H1 (cell line): ENCODE measurements around the gene ANKS1B.

Experiments used
- BRCA1 ChIP-seq: IDR thresholded peaks from 2 replicates; pipeline ENCODE4 v1.6.1; 2012; ENCODE audit warnings: low read depth, low read length, improper control_type of control experiment
- CBX8 ChIP-seq: fragments of 300-800, 300-1000 bp; sonication (generic); IDR thresholded peaks from 2 replicates; pipeline ENCODE4 v1.7.1; 2016; ENCODE audit warnings: low read depth, low read length, borderline replicate concordance
- EZH2 ChIP-seq: fragments of 200-600 bp; sonication (generic); IDR thresholded peaks from 2 replicates; pipeline ENCODE4 v1.7.1; 2012; ENCODE audit warnings: low read depth, mild to moderate bottlenecking, moderate library complexity, low read length, inconsistent platforms; ENCODE audit not compliant: severe bottlenecking
- GABPA ChIP-seq: IDR thresholded peaks from 2 replicates; pipeline ENCODE4 v1.6.1; 2011; ENCODE audit warnings: mild to moderate bottlenecking, low read length, moderate library complexity, borderline replicate concordance; ENCODE audit not compliant: insufficient read depth
- HDAC2 ChIP-seq, 2 experiments: fragments of 300-600 bp in 1 of 2; sonication (generic) in 1 of 2; IDR thresholded peaks; 2 replicates each; pipeline ENCODE4 v1.6.1; 2011 to 2012; ENCODE audit warnings: low read depth in 2 of 2, low read length in 2 of 2, mild to moderate bottlenecking in 2 of 2, moderate library complexity in 2 of 2, borderline replicate concordance in 1 of 2, inconsistent platforms in 1 of 2
- NRF1 ChIP-seq: IDR thresholded peaks from 2 replicates; pipeline ENCODE4 v1.6.1; 2011; ENCODE audit warnings: mild to moderate bottlenecking, low read depth, low read length, improper control_type of control experiment
- POLR2A ChIP-seq, 2 experiments: IDR thresholded peaks; 1 replicate in 1 of 2; 2 replicates in 1 of 2; pipeline ENCODE4 v1.6.1; 2011; ENCODE audit warnings: low read depth in 2 of 2, low read length in 2 of 2, mild to moderate bottlenecking in 2 of 2; ENCODE audit errors: control extremely low read depth in 1 of 2
- POLR2AphosphoS5 ChIP-seq: IDR thresholded peaks from 2 replicates; pipeline ENCODE4 v1.6.1; 2011; ENCODE audit warnings: low read depth, low read length
- SP1 ChIP-seq: IDR thresholded peaks from 2 replicates; pipeline ENCODE4 v1.6.1; 2011; ENCODE audit warnings: low read depth, low read length
- TF ChIP-seq, protein P1 (sequence below), 3 experiments: IDR thresholded peaks; 1 replicate in 2 of 3; 2 replicates in 1 of 3; pipeline versions ENCODE4 v1.5.1 to v1.6.1; 2011; ENCODE audit warnings: low read length in 3 of 3, mild to moderate bottlenecking in 3 of 3, inconsistent platforms in 2 of 3, low read depth in 1 of 3, moderate library complexity in 1 of 3; ENCODE audit not compliant: insufficient read depth in 1 of 3; ENCODE audit errors: control extremely low read depth in 1 of 3

DNA sequence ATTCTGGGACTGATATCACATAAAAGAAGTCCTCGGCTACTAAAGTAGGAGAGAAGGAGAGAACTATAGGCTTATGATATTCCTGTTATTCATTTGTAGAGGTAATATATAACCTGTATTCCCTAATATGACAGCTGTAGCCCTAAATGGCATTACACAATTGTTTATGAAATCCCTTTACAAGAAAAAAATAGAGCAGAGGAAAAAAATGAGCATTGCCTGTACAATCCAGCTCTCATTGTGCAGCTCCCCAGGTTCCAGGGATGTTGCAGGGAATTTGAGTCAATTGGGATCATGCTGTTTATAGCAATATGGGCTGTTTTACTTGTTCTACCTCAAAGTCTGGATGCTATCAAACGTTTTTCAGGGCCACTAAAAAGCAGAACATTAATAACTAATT, 1166.5 kb downstream of the ANKS1B start:
- TF ChIP-seq, protein P1, sequence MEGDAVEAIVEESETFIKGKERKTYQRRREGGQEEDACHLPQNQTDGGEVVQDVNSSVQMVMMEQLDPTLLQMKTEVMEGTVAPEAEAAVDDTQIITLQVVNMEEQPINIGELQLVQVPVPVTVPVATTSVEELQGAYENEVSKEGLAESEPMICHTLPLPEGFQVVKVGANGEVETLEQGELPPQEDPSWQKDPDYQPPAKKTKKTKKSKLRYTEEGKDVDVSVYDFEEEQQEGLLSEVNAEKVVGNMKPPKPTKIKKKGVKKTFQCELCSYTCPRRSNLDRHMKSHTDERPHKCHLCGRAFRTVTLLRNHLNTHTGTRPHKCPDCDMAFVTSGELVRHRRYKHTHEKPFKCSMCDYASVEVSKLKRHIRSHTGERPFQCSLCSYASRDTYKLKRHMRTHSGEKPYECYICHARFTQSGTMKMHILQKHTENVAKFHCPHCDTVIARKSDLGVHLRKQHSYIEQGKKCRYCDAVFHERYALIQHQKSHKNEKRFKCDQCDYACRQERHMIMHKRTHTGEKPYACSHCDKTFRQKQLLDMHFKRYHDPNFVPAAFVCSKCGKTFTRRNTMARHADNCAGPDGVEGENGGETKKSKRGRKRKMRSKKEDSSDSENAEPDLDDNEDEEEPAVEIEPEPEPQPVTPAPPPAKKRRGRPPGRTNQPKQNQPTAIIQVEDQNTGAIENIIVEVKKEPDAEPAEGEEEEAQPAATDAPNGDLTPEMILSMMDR (IDR thresholded peaks at IDR 0.05; ENCODE audit: control extremely low read depth in 1 of 3, insufficient read depth in 1 of 3, low read depth in 1 of 3, low read length in 3 of 3), result no peak
- TF ChIP-seq SP1 (no peak), NRF1 (no peak), POLR2A (IDR thresholded peaks at IDR 0.05; ENCODE audit: control extremely low read depth in 1 of 2, low read depth in 2 of 2, low read length in 2 of 2) (no peak), HDAC2 (IDR thresholded peaks at IDR 0.05; ENCODE audit: borderline replicate concordance in 1 of 2, low read depth in 2 of 2, low read length in 2 of 2) (no peak), EZH2 (no peak), CBX8 (no peak), GABPA (no peak), BRCA1 (no peak), POLR2AphosphoS5 (no peak)
